Body of pancreas (tissue), 4 donors: ENCODE data around the gene EXOC2. TPM values are rescaled to one million over a fixed set of nuclear protein-coding genes. Genes with fewer than 3 reads are reported as not detected.
"Not testable (repeated sequence)": the region's sequence is repeated elsewhere in the genome, so short reads cannot be mapped to it uniquely, and the experiment has no call there.

Experiments used
- ATAC-seq: fragments of 150-250 bp; one replicate; pipeline ENCODE4 v1.9.1; 2016
- DNase-seq, 4 donors: peaks; one replicate each; pipeline ENCODE4 v3.0.0-alpha.2; 2019
- H3K27ac ChIP-seq, 4 donors: fragments of 200-600 bp; sonication (generic); 1 replicate in 3 of 4; 2 replicates in 1 of 4; pipeline versions ENCODE4 v1.5.1 to v1.6.1; 2016 to 2019; ENCODE audit warnings: mild to moderate bottlenecking in 1 of 4, mixed read lengths in 1 of 4, moderate library complexity in 1 of 4
- H3K27me3 ChIP-seq, 2 donors: fragments of 200-600 bp; sonication (generic); one replicate each; pipeline ENCODE4 v1.6.0; 2016; ENCODE audit warnings: mild to moderate bottlenecking in 1 of 2
- H3K36me3 ChIP-seq, 2 donors: fragments of 200-600 bp; sonication (generic); replicated peaks in 1 of 2; 2 replicates each; pipeline ENCODE4 v1.5.1; 2016; ENCODE audit warnings: low read depth in 2 of 2; ENCODE audit not compliant: insufficient read depth in 1 of 2
- H3K4me1 ChIP-seq: fragments of 200-600 bp; sonication (generic); one replicate; pipeline ENCODE4 v1.6.0; 2016
- H3K4me3 ChIP-seq, 2 donors: fragments of 200-600 bp; sonication (generic); 1 replicate in 1 of 2; 2 replicates in 1 of 2; pipeline ENCODE4 v1.5.1; 2016 to 2019
- H3K9me3 ChIP-seq, 3 donors: fragments of 200-600 bp; sonication (generic); 1 replicate in 2 of 3; 2 replicates in 1 of 3; pipeline ENCODE4 v1.5.1; 2016
- CTCF ChIP-seq, 7 experiments: fragments of 450-650 bp in 4 of 7; fragments of 200-600 bp in 3 of 7; sonication (generic) in 3 of 7; IDR thresholded peaks; one replicate each; pipeline ENCODE4 v1.5.1; 2016 to 2019; ENCODE audit warnings: antibody characterized with exemption in 7 of 7
- POLR2A ChIP-seq, 3 donors: fragments of 450-650 bp; IDR thresholded peaks; one replicate each; pipeline ENCODE4 v1.6.1; 2016; ENCODE audit warnings: antibody characterized with exemption in 3 of 3, mild to moderate bottlenecking in 2 of 3
- WGBS, 2 donors: methylation state at CpG; one replicate each; pipeline ENCODE4 v1.1.5; 2017; 5-methylcytosine and 5-hydroxymethylcytosine counted together
- intact Hi-C: fragments of 100-400 bp; cut with DNase I; formaldehyde crosslinking; loops from one replicate; pipeline ENCODE4 v1.15.1; 2023
- total RNA-seq, 2 donors: library from RNA; depleted of rRNA; stranded (reverse); fragments of >200 nt; gene quantifications; one replicate each; pipeline ENCODE4 v1.1.0, GENCODE V29; 2016

The EXOC2 gene
- total RNA-seq, 2 donors from 2014 or later: 10.5 to 10.6 TPM

- no peak for TF ChIP-seq POLR2A (IDR thresholded peaks at IDR 0.05)
- TF ChIP-seq CTCF (IDR thresholded peaks at IDR 0.05): no peak
- Histone ChIP-seq H3K4me3 (no peak overlapping the region), H3K27ac (no peak overlapping the region), H3K9me3 (no peaks in the 10 kb centered on the region), H3K36me3 (no peaks in the 10 kb centered on the region), H3K27me3 (peaks cover 0 to 3% of the 10 kb centered on the region in 2 donors), H3K4me1 (no peaks in the 10 kb centered on the region)
- WGBS, 2 donors: 64 to 67% methylated on average over 11 of the region's 11 CpGs
- intact Hi-C loops: no loop called here
- ATAC-seq (no peak), DNase-seq (no peak)
Measured at GRCh38 chr6:701700-702479, 9.0 kb upstream of the EXOC2 start.

DNA sequence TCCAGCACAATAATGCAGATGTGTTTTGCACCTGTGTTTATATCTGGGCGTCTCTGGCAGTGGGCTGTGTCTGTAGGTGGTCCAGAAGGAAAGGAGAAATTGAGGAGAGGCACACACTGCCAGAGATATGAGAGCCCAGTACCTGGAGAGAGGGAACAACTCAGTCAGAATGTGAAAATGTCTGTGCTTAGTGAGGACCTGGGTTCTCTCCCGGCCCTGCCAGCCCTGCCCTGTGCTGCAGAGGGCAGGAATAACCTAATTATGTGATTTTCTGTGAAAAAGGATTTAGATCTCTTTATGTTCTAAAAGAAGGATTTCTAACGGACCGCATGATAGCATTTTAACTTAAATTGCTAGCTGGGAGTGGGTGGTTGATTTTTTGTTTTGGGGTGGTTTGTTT lies 8.3 kb upstream of the EXOC2 start:
- Histone ChIP-seq H3K9me3 (no peaks in the 10 kb centered on the region), H3K4me3 (no peak overlapping the region), H3K4me1 (no peaks in the 10 kb centered on the region), H3K27ac (no peak overlapping the region), H3K27me3 (peaks cover 0 to 3% of the 10 kb centered on the region in 2 donors), H3K36me3 (no peaks in the 10 kb centered on the region)
- 59% methylated on average over 4 of the region's 4 CpGs for whole genome bisulfite sequencing, 2 donors
- no peak for TF ChIP-seq CTCF (IDR thresholded peaks at IDR 0.05)
- TF ChIP-seq POLR2A (IDR thresholded peaks at IDR 0.05): no peak
- DNase-seq: no peak
- intact Hi-C loops: no loop called here
- ATAC-seq: no peak

DNA sequence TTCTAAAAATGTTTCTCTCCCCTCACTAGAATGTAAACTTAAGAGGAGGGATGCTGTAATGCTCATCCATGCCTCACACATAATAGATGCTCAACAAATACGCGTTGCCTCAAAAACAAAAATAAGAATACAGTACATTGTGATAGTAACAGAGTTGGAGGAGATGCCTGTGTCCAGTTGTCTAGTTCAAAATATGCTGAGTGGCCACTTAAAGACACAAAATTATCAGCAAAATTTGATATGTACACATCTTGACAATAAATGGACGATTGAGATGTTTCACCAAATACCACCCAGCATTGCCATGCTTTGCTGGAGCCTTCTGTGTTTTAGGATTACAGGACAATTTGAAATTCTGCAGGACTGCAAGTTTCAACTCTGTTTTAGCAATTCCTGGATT lies 7.6 kb upstream of the EXOC2 start:
- H3K9me3 ChIP-seq: no peaks in the 10 kb centered on the region
- WGBS, 2 donors: 79 to 87% methylated on average over 3 of the region's 3 CpGs
- intact Hi-C loops: no loop called here

GRCh38 chr6:699319-699718 lies 6.4 kb upstream of the EXOC2 start:
- H3K36me3 ChIP-seq: no peaks in the 10 kb centered on the region
- intact Hi-C loops: no loop called here
- no peaks in the 10 kb centered on the region for H3K9me3 ChIP-seq
- no peak for ATAC-seq
- H3K4me3 ChIP-seq: no peak overlapping the region
- no peak for DNase-seq
- H3K27ac ChIP-seq: no peak overlapping the region
- H3K27me3 ChIP-seq: no peaks in the 10 kb centered on the region
- 61 to 62% methylated on average over 6 of the region's 6 CpGs for WGBS, 2 donors
- TF ChIP-seq CTCF (IDR thresholded peaks at IDR 0.05): no peak
- TF ChIP-seq POLR2A (IDR thresholded peaks at IDR 0.05): no peak
- H3K4me1 ChIP-seq: no peaks in the 10 kb centered on the region

More for the DNA sequence above, 7.6 kb upstream of the EXOC2 start:
- Histone ChIP-seq H3K27ac (no peak overlapping the region), H3K4me3 (no peak overlapping the region), H3K4me1 (no peaks in the 10 kb centered on the region), H3K36me3 (no peaks in the 10 kb centered on the region), H3K27me3 (peaks cover 0 to 3% of the 10 kb centered on the region in 2 donors)
- TF ChIP-seq POLR2A (IDR thresholded peaks at IDR 0.05): no peak
- no peak for TF ChIP-seq CTCF (IDR thresholded peaks at IDR 0.05)
- ATAC-seq (no peak), DNase-seq (no peak)

GRCh38 chr6:694431-695126 lies 1.6 kb upstream of the EXOC2 start:
- H3K4me1 ChIP-seq, H3K27ac ChIP-seq, ATAC-seq, intact Hi-C loops, H3K9me3 ChIP-seq, H3K36me3 ChIP-seq, DNase-seq, H3K27me3 ChIP-seq, H3K4me3 ChIP-seq: not testable (repeated sequence)
- 83 to 95% methylated on average over 7 to 39 of the region's 40 CpGs for WGBS, 2 donors
